HCT116 (cell line): ENCODE measurements around the gene KLF3.

Experiments
- EZH2 ChIP-seq: fragments of 200-600 bp; sonication (generic); IDR thresholded peaks from 2 replicates; pipeline ENCODE4 v1.6.1; 2017; ENCODE audit warnings: antibody characterized with exemption, mixed run types
- SP1 ChIP-seq: IDR thresholded peaks from 2 replicates; pipeline ENCODE4 v1.6.1; 2012; ENCODE audit warnings: low read depth

DNA sequence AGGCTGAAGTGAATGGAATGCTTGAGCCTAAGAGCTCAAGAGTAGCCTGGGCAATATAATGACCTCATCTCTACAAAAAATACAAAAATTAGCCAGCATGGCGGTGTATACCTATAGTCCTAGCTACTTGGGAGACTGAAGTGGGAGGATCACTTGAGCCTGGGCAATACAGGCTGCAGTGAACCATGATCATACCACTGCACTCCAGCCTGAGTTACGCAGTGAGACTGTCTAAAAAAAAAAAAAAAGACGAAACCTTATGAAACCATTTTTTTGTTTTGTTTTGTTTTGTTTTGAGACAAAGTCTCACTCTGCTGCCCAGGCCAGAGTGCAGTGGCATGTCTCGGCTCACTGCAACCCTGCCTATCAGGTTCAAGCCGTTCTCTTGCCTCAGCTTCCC is 81.9 kb downstream of the KLF3 start:
- TF ChIP-seq SP1 (no peak), EZH2 (no peak)
